ENCODE measurements around the gene ADAMTSL5. TPM values are rescaled to one million over a fixed set of nuclear protein-coding genes. Genes with fewer than 3 reads are reported as not detected.
"Not testable (repeated sequence)": the region's sequence is repeated elsewhere in the genome, so short reads cannot be mapped to it uniquely, and the experiment has no call there.

ADAMTSL5 gene
- total RNA-seq, 1 donor from 2014 or later, result not detected

- Mint-ChIP-seq H3K4me3 (no peak overlapping the region), H3K36me3 (ENCODE audit: low read depth) (no peaks in the 10 kb centered on the region), H3K27me3 (peaks cover 16% of the 10 kb centered on the region), H3K9me3 (no peaks in the 10 kb centered on the region), H3K4me1 (no peaks in the 10 kb centered on the region), H3K27ac (no peak overlapping the region)
- CTCF ChIA-PET, result no interaction called here
- ATAC-seq (ENCODE audit: low read depth) (no peak), DNase-seq (no peak)
- TF ChIP-seq CTCF (IDR thresholded peaks at IDR 0.05), result no peak
- POLR2A ChIA-PET, result interaction anchor here (0.7 kb wide), 1 partner anchor 56 kb away, joined by 5 read pairs; no protein-coding TSS in a partner anchor
- intact Hi-C loops (cut with micrococcal nuclease), result no loop called here
Observed at GRCh38 chr19:1533510-1534150, 20.8 kb upstream of the ADAMTSL5 start.

- POLR2A ChIA-PET, result no interaction called here
- H3K36me3 Mint-ChIP-seq (ENCODE audit: low read depth), result no peaks in the 10 kb centered on the region
- no peak overlapping the region for H3K27ac Mint-ChIP-seq
- intact Hi-C loops (cut with micrococcal nuclease), result no loop called here
- no peak for ATAC-seq (ENCODE audit: low read depth)
- TF ChIP-seq CTCF (IDR thresholded peaks at IDR 0.05), result no peak
- no peak for DNase-seq
- H3K27me3 Mint-ChIP-seq, result peaks cover 22% of the 10 kb centered on the region
- H3K9me3 Mint-ChIP-seq, result no peaks in the 10 kb centered on the region
- no peak overlapping the region for H3K4me3 Mint-ChIP-seq
- CTCF ChIA-PET, result no interaction called here
- no peaks in the 10 kb centered on the region for H3K4me1 Mint-ChIP-seq
Observed at GRCh38 chr19:1532003-1532402, 19.2 kb upstream of the ADAMTSL5 start.

GRCh38 chr19:1531587-1531986 is 18.8 kb upstream of the ADAMTSL5 start:
- ChIA-PET CTCF (no interaction called here), POLR2A (no interaction called here)
- ATAC-seq (ENCODE audit: low read depth) (no peak), DNase-seq (no peak)
- no peak overlapping the region for H3K4me3 Mint-ChIP-seq
- no peaks in the 10 kb centered on the region for H3K9me3 Mint-ChIP-seq
- no peaks in the 10 kb centered on the region for H3K4me1 Mint-ChIP-seq
- H3K27ac Mint-ChIP-seq, result no peak overlapping the region
- intact Hi-C loops (cut with micrococcal nuclease), result no loop called here
- TF ChIP-seq CTCF (IDR thresholded peaks at IDR 0.05), result no peak
- H3K27me3 Mint-ChIP-seq, result peaks cover 25% of the 10 kb centered on the region
- no peaks in the 10 kb centered on the region for H3K36me3 Mint-ChIP-seq (ENCODE audit: low read depth)

- H3K9me3 Mint-ChIP-seq; DNase-seq; ATAC-seq (ENCODE audit: low read depth); POLR2A ChIA-PET; CTCF ChIA-PET; H3K4me3 Mint-ChIP-seq; H3K27ac Mint-ChIP-seq; H3K4me1 Mint-ChIP-seq; intact Hi-C loops (cut with micrococcal nuclease); H3K36me3 Mint-ChIP-seq (ENCODE audit: low read depth): not testable (repeated sequence)
- H3K27me3 Mint-ChIP-seq, result peaks cover 32% of the 10 kb centered on the region
Observed at GRCh38 chr19:1530856-1531255, 18.0 kb upstream of the ADAMTSL5 start.

GRCh38 chr19:1529430-1529816 is 16.6 kb upstream of the ADAMTSL5 start:
- peaks cover 42% of the 10 kb centered on the region for H3K27me3 Mint-ChIP-seq

More at GRCh38 chr19:1529430-1529816, 16.6 kb upstream of the ADAMTSL5 start:
- peaks cover 3% of the 10 kb centered on the region for H3K4me1 Mint-ChIP-seq
- intact Hi-C loops (cut with micrococcal nuclease), result no loop called here
- no peak for TF ChIP-seq CTCF (IDR thresholded peaks at IDR 0.05)
- CTCF ChIA-PET, result no interaction called here
- ATAC-seq (ENCODE audit: low read depth) (no peak), DNase-seq (no peak)
- H3K27ac Mint-ChIP-seq, result no peak overlapping the region
- POLR2A ChIA-PET, result no interaction called here
- H3K36me3 Mint-ChIP-seq (ENCODE audit: low read depth), result no peaks in the 10 kb centered on the region
- no peak overlapping the region for H3K4me3 Mint-ChIP-seq
- no peaks in the 10 kb centered on the region for H3K9me3 Mint-ChIP-seq

All from activated B cell treated with CpG ODN at 0.5 μM for 24 hours (primary cell).